Mononuclear cell (primary cell): ENCODE measurements around the gene SERPINA9. TPM values are rescaled to one million over a fixed set of nuclear protein-coding genes. Genes with fewer than 3 reads are reported as not detected.

Experiments
- H3K27me3 ChIP-seq: 2 replicates; pipeline ENCODE4 v1.6.0; 2011; ENCODE audit warnings: low read length, control low read depth; ENCODE audit not compliant: insufficient read depth
- H3K4me1 ChIP-seq: 2 replicates; pipeline ENCODE4 v1.5.1; 2011; ENCODE audit warnings: mild to moderate bottlenecking, low read length, control low read depth; ENCODE audit not compliant: insufficient read depth
- H3K4me3 ChIP-seq: 2 replicates; pipeline ENCODE4 v1.5.1; 2011; ENCODE audit warnings: mild to moderate bottlenecking, low read length, moderate library complexity
- H3K9me3 ChIP-seq: 2 replicates; pipeline ENCODE4 v1.5.1; 2011; ENCODE audit warnings: low read depth, mild to moderate bottlenecking, control low read depth, low read length
- total RNA-seq: library from RNA; depleted of rRNA; stranded (reverse); fragments of >200 nt; gene quantifications from one replicate; pipeline ENCODE4 v1.2.3, GENCODE V29; 2012

The SERPINA9 gene
- total RNA-seq, 1 donor, result not detected

GRCh38 chr14:94461526-94462218 lies 14.3 kb downstream of the SERPINA9 start:
- Histone ChIP-seq H3K27me3 (no peaks in the 10 kb centered on the region), H3K4me3 (no peak overlapping the region), H3K4me1 (no peaks in the 10 kb centered on the region), H3K9me3 (peaks cover 5% of the 10 kb centered on the region)

DNA sequence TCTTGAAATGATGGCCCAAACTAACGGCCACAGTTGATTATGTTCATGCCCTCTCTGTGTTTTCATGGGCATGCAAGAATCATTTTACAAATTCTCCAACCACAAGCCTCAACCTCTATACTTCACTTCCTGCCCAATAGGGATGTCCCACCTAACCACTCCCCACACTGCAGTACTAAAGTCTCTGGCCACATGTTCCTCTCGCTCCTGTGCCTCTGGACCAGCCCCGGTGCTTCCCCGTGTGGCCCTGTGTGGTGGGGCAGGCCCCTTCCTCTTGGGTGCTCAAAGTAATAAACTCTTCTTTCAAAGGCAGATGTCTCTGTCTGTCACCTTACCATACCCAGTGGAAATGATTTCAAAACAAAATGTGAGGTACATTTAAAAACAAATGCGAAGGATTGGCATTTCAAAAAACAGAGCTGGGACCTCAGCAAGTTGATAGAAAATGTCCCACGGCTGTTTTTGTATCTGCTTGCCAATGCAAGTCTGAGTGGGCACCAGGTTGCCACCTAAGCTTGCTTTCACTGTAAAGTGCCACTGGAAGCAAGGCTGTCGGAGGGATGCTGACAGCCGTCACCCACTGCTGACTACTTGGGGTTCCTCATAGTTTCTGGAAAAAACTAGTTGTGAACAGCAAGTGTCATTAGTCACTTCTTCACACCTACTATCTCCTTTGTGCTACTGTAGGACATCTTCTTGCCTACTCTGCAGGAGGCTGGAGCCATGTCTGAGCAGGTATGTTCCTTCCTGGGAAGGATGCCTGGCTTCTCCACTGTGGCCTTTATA lies 15.2 kb downstream of the SERPINA9 start:
- peaks cover 5% of the 10 kb centered on the region for H3K9me3 ChIP-seq
- H3K4me1 ChIP-seq, result no peaks in the 10 kb centered on the region
- H3K4me3 ChIP-seq, result no peak overlapping the region
- H3K27me3 ChIP-seq, result no peaks in the 10 kb centered on the region

DNA sequence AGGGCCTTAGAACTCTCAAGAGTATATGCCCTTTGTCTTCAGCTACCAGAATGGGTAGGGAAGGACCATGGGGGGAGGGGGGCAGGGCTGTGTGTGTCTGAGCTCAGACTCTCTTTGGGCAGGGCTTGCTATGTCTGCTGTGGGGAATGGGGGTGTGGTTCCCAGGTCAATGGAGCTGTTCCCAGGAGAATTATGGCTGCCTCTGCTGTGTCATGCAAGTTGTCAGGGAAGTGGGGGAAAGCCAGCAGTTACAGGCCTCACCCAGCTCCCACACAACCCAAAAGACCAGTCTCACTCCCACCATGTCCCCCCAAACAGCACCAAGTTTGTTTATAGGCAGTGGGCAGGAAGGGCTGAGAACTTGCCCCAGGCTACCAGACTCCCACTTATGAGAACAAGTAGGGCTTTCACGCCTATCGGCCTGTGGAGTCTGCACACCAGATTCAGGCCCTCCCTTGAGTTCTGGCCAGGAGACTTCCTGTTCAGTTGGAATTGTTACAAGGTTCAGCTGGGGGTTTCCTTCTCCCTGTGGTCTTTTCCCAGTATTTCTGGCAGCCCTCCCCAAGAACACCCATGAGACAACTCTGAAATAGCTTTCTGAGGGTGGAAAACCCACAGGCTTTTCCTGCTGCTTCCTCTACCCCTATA lies 17.3 kb downstream of the SERPINA9 start:
- Histone ChIP-seq H3K4me1 (no peaks in the 10 kb centered on the region), H3K9me3 (no peaks in the 10 kb centered on the region), H3K4me3 (no peak overlapping the region), H3K27me3 (peaks cover 2% of the 10 kb centered on the region)

GRCh38 chr14:94458096-94458495 lies 17.9 kb downstream of the SERPINA9 start:
- Histone ChIP-seq H3K27me3 (peaks cover 2% of the 10 kb centered on the region), H3K4me1 (no peaks in the 10 kb centered on the region), H3K9me3 (no peaks in the 10 kb centered on the region), H3K4me3 (no peak overlapping the region)

DNA sequence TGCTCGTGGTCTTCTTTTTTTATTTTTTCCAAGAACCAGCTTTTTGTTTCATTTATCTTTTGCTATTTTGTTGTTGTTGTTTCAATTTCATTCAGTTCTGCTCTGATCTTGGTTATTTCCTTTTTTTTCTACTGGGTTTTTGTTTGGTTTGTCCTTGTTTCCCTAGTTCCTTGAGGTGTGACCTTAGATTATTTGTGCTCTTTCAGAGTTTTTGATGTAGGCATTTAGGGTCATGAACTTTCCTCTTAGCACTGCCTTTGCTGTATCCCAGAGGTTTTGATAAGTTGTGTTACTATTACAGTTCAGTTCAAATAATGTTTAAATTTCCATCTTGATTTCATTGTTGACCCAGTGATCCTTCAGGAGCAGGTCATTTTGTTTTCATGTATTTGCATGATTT lies 20.1 kb downstream of the SERPINA9 start:
- Histone ChIP-seq H3K9me3 (no peaks in the 10 kb centered on the region), H3K27me3 (peaks cover 2% of the 10 kb centered on the region), H3K4me1 (no peaks in the 10 kb centered on the region), H3K4me3 (no peak overlapping the region)

DNA sequence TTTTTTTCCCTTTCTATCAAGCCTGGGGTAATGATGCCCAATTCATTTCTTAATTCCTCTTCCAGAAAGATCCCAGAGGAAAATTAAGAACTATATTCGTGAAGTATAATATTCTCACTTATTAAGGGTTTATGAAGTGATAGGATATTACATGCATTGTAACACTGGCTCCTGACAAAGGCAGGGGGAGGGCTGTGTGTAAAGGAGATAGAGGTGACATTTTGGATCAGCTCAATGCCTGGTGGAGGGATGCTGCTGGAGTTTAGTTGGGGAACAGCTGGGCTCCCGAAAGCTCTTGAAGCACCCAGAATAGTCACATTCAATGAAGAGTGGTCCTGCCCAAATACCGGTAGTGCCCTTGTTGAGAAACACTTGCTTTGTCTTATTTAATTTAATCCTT lies 24.2 kb downstream of the SERPINA9 start:
- H3K4me3 ChIP-seq, result no peak overlapping the region
- no peaks in the 10 kb centered on the region for H3K9me3 ChIP-seq
- no peaks in the 10 kb centered on the region for H3K4me1 ChIP-seq
- peaks cover 5% of the 10 kb centered on the region for H3K27me3 ChIP-seq

GRCh38 chr14:94451091-94451771 lies 24.8 kb downstream of the SERPINA9 start:
- Histone ChIP-seq H3K27me3 (peaks cover 5% of the 10 kb centered on the region), H3K4me1 (no peaks in the 10 kb centered on the region), H3K4me3 (no peak overlapping the region), H3K9me3 (no peaks in the 10 kb centered on the region)

DNA sequence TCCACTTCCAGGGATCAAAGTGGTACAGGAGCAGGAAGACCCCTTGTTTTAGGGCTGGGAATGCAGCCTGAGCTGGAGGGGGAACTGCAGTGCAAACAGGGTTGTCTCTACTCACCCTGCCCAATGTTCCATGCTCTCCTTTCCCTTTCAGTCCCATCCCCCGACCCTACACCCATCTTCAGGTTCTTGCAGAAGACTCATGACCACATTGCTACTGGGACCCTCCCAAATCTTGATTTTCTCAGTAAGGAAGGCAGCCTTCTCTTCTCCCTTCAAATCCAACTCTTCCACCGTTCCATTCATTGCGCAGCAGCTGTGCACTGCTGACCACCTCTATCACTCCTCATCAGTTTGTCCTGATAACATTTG lies 25.3 kb downstream of the SERPINA9 start:
- peaks cover 5% of the 10 kb centered on the region for H3K27me3 ChIP-seq
- H3K9me3 ChIP-seq, result no peaks in the 10 kb centered on the region
- H3K4me1 ChIP-seq, result no peaks in the 10 kb centered on the region
- no peak overlapping the region for H3K4me3 ChIP-seq

- Histone ChIP-seq H3K4me1 (no peaks in the 10 kb centered on the region), H3K9me3 (no peaks in the 10 kb centered on the region), H3K27me3 (peaks cover 5% of the 10 kb centered on the region), H3K4me3 (no peak overlapping the region)
Measured at GRCh38 chr14:94449930-94450329, 26.1 kb downstream of the SERPINA9 start.

- Histone ChIP-seq H3K27me3 (peaks cover 3% of the 10 kb centered on the region), H3K4me1 (no peaks in the 10 kb centered on the region), H3K9me3 (no peaks in the 10 kb centered on the region), H3K4me3 (no peak overlapping the region)
Measured at GRCh38 chr14:94448071-94448808, 27.8 kb downstream of the SERPINA9 start.

GRCh38 chr14:94447206-94447605 lies 28.8 kb downstream of the SERPINA9 start:
- Histone ChIP-seq H3K27me3 (peaks cover 3% of the 10 kb centered on the region), H3K4me3 (no peak overlapping the region), H3K9me3 (no peaks in the 10 kb centered on the region), H3K4me1 (no peaks in the 10 kb centered on the region)

DNA sequence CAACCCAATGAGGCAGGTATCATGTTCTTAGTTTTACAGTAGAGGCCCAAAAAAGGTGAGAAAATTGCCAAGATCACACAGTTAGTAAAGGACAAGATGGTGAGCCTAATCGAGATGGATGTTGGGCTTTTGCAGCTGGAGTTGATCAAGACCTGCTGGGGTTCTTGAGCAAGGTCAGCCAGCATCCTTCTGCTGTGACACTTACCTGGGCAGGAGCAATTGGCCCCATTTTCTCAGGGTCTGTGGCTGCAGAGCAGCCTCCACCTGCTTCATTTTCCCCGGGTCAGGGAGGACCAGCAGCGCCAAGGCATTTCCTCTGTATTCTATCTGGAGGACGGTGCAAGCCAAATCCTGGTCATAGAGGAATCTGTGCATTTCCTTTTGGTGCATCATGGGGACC lies 29.9 kb downstream of the SERPINA9 start:
- peaks cover 3% of the 10 kb centered on the region for H3K27me3 ChIP-seq

GRCh38 chr14:94445003-94445402 lies 31.0 kb downstream of the SERPINA9 start:
- Histone ChIP-seq H3K4me3 (no peak overlapping the region), H3K27me3 (no peaks in the 10 kb centered on the region), H3K4me1 (no peaks in the 10 kb centered on the region), H3K9me3 (no peaks in the 10 kb centered on the region)

More for the DNA sequence above, 29.9 kb downstream of the SERPINA9 start:
- H3K4me3 ChIP-seq, result no peak overlapping the region
- H3K9me3 ChIP-seq, result no peaks in the 10 kb centered on the region
- no peaks in the 10 kb centered on the region for H3K4me1 ChIP-seq

- no peak overlapping the region for H3K4me3 ChIP-seq
- H3K27me3 ChIP-seq, result no peaks in the 10 kb centered on the region
- no peaks in the 10 kb centered on the region for H3K4me1 ChIP-seq
- H3K9me3 ChIP-seq, result no peaks in the 10 kb centered on the region
Measured at GRCh38 chr14:94441531-94442205, 34.3 kb downstream of the SERPINA9 start.
